ENCODE measurements around the gene MON2.

Gene MON2

GRCh38 chr12:62621101-62621638 is 154.5 kb downstream of the MON2 start:
- DNase-seq: no peak

- no peak for DNase-seq
Observed at GRCh38 chr12:62622177-62622576, 155.6 kb downstream of the MON2 start.

GRCh38 chr12:62625228-62625627 is 158.6 kb downstream of the MON2 start:
- no peak for DNase-seq

GRCh38 chr12:62627181-62627580 is 160.6 kb downstream of the MON2 start:
- no peak for DNase-seq

- no peak for DNase-seq
Observed at GRCh38 chr12:62629413-62629812, 162.8 kb downstream of the MON2 start.

- no peak for DNase-seq
Observed at GRCh38 chr12:62629971-62630739, 163.5 kb downstream of the MON2 start.

- DNase-seq: peak; percentile 18
Observed at GRCh38 chr12:62631471-62632410, 165.1 kb downstream of the MON2 start.

- DNase-seq: no peak
Observed at GRCh38 chr12:62632411-62632918, 165.8 kb downstream of the MON2 start.

GRCh38 chr12:62635649-62636048 is 169.0 kb downstream of the MON2 start:
- no peak for DNase-seq

GRCh38 chr12:62637679-62638078 is 171.1 kb downstream of the MON2 start:
- no peak for DNase-seq

GRCh38 chr12:62640910-62641448 is 174.4 kb downstream of the MON2 start:
- peak; percentile 42 for DNase-seq

- no peak for DNase-seq
Observed at GRCh38 chr12:62642486-62642885, 175.9 kb downstream of the MON2 start.

GRCh38 chr12:62643486-62643885 is 176.9 kb downstream of the MON2 start:
- no peak for DNase-seq

- DNase-seq: no peak
Observed at GRCh38 chr12:62646566-62646965, 179.9 kb downstream of the MON2 start.

- no peak for DNase-seq
Observed at GRCh38 chr12:62647586-62647985, 181.0 kb downstream of the MON2 start.

GRCh38 chr12:62649412-62650138 is 182.9 kb downstream of the MON2 start:
- no peak for DNase-seq
